Fibroblast of skin of back (primary cell): ENCODE results near the gene FRMD4A.
"Not testable (repeated sequence)": the region's sequence is repeated elsewhere in the genome, so short reads cannot be mapped to it uniquely, and the experiment has no call there.

Experiments
- DNase-seq: peaks from one replicate; pipeline ENCODE4 v3.0.0-alpha.2; 2013

FRMD4A gene

GRCh38 chr10:13803566-13804554, 526.9 kb downstream of the FRMD4A start:
- no peak for DNase-seq

DNA sequence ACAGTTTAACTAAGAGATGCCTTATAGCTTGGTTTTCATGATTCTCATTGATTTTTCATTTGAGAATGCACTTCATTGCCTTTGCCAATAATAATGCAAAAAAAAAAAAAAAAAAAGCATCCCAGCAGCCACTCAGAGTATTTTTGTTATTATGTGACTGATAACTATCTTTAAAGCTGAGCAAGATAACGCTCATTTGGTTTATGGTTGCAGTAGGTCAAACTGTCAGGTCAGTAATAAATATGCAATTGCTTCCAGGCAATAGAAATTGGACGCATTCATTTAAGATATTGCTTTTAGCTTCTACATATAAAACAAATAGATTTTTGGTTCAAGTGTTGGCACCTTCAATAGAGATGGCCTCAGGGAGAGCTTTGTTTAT, 528.8 kb downstream of the FRMD4A start:
- DNase-seq, result no peak

GRCh38 chr10:13801156-13801906, 529.4 kb downstream of the FRMD4A start:
- no peak for DNase-seq

DNA sequence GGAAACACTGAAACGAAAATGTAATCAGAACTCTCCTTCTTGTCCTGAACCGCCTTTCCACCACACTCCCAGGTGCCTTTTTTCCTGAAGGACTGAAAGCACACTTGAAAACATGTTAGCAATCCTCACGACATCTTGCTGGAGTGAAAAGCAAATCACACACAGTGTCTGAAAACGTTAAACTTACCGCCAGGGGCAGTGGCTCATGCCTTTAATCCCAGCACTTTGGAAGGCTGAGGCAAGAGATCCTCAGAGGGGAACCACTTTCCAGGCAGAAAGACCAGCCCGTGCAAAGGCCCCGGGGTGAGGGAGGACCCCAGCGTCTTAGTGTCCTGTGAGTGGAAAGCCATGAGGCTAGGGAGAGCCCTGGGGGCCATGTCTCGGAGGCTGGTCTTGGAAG, 533.6 kb downstream of the FRMD4A start:
- DNase-seq, result no peak

- no peak for DNase-seq
Observed at GRCh38 chr10:13795653-13796555, 534.8 kb downstream of the FRMD4A start.

DNA sequence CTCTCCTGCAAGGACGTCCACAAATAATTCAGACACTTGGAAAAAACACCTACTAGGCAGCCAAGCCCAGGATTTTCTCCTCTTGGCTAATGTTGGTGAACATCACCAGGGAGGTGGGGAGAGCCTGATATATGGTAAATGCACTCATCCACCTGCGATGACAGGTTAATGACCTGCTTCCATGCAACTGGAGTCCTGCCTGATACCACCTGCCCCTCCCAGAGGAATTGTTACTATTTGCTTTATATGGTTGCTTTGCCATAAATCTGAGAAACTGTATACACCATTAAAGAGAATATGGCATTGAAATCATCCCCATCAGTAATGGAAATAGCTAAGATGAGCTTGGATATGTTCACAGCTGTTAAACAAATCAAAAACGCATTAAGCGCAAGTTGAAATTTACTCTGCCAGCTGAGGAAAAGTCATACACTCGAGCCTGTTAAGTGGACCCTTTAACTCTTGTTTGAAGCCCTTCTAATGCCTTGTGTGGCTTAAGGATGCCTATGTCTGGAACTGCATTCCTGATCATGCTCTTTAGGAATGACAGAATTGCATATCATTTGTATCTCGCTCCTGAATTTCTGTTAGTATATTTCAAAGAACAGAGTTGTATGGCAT, 535.6 kb downstream of the FRMD4A start:
- DNase-seq, result no peak

- DNase-seq, result no peak
Observed at GRCh38 chr10:13792006-13792405, 538.7 kb downstream of the FRMD4A start.

DNA sequence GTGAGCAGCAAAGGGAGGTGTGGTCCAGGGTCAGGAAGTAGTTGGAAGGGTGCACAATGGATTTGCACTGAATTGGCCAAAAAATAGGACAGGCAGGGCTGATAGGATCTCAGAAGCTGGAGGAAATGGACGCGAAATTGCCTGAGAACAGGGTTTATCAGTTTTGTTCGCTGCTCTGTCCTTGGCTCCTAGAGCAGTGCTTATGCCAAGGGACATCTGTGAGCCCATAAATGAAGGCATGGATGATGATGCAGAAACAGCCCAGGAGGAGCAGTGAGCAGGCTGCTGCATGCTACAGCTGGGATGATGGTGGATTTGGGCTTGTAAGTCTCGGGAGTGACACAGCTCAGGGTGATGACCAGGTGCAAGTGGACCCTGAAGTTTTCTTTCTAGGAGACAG, 539.2 kb downstream of the FRMD4A start:
- DNase-seq, result no peak

- DNase-seq, result no peak
Observed at GRCh38 chr10:13790196-13790595, 540.5 kb downstream of the FRMD4A start.

DNA sequence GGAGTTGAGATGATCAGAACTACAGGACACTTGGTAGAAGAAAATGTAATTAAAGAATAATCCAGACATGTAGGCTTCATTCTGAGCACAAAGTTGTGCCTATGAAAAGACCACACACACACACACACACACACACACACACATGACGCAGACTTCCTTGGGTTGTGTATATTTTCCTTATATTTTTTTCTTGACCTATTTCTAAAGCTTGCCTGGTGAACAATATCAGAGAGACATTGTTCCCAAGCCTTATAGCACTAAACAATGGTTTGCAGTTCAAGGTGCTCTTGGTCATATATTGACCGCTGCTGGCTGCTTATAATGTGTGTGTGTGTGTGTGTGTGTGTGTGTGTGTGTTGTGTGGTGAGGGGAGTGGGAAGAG, 541.3 kb downstream of the FRMD4A start:
- DNase-seq, result no peak

GRCh38 chr10:13788711-13789447, 541.8 kb downstream of the FRMD4A start:
- peak; percentile 56 for DNase-seq

DNA sequence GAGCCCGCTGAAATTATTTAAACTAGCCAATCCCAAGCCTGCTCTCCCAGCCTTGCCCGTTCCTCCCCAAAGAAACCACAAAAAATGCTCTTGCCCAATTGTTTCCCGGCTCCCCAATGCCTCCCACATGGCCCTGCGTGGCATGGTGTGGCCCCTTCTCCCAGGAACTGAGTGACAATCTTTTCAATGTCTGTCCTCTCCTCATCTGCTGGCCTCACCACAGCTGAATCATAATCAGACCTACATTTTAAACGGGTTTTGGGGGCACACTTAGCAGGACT, 542.5 kb downstream of the FRMD4A start:
- peak; percentile 45 for DNase-seq

- peak; percentile 44 for DNase-seq
Observed at GRCh38 chr10:13787015-13787421, 543.7 kb downstream of the FRMD4A start.

DNA sequence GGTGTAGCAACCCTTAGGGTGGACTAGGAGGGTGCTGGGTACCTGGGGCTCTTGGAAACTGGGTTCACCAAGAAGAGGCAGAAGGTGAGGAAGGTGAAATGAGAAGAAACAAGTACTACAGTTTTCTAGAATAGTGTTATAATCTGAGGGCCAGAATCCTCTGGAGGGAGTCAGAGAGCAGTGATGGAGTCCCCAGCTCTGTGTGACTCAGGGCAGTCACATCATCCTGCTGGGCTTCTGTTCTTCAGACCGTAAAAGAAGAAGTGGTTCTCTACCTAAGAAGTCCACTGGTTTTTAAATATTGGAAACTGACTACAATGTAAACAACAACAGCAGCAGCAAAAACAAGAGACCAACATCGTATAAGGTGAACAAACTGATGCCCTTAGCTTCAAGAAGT, 546.7 kb downstream of the FRMD4A start:
- DNase-seq, result no peak

- no peak for DNase-seq
Observed at GRCh38 chr10:13779748-13780147, 551.0 kb downstream of the FRMD4A start.

DNA sequence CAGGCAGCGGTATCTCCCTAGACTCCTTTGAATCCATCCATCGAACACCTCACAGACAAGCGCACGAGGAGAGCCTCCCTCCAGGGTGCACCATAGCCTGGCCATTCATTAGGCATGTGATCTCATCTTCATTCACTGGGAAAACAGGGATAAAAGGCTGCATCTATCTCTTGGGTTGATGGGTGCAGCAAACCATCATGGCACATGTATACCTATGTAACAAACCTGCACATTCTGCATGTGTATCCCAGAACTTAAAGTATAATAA, 552.1 kb downstream of the FRMD4A start:
- not testable (repeated sequence) for DNase-seq

- no peak for DNase-seq
Observed at GRCh38 chr10:13776861-13777311, 553.8 kb downstream of the FRMD4A start.

- DNase-seq, result peak; percentile 92
Observed at GRCh38 chr10:13775786-13776775, 554.6 kb downstream of the FRMD4A start.

GRCh38 chr10:13774303-13774893, 556.3 kb downstream of the FRMD4A start:
- no peak for DNase-seq

DNA sequence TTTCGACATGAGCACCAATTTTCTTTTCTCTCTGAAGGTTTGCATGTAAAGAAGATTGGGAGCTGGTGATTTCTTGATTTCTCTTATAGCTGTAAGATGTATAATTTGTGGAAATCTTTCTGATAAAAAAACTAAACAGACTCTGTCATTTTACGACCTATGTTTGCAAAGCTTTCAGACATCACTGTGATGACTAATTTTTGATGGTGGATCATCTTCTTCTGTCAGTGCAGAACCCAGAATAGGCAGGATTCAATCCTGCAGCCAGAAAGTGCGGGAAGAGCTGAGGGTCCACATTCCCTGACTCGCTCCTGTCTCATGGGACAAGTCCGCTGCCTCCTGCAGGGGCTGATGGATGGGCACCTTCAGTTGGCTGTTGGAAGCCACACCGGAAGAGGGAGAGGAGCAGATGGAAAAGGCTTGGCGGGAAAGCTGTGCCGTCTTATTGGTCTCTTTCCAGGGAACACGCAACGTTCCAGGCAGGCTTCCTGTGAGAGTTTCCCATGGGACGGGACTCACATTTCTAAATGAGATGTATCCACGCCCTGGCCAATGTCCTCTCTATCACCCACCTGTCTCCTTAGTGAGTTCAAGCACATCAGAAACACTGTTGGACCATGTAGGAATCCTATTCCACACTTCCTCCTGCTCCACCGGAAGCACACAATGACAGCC, 557.1 kb downstream of the FRMD4A start:
- no peak for DNase-seq
